K562 (cell line): ENCODE measurements around the gene MYMX. TPM values are rescaled to one million over a fixed set of nuclear protein-coding genes. Genes with fewer than 3 reads are reported as not detected.

Source experiments
- CBX3 ChIP-seq, 2 experiments: IDR thresholded peaks; 1 replicate in 1 of 2; 2 replicates in 1 of 2; pipeline ENCODE4 v1.6.1; 2012; ENCODE audit warnings: inconsistent platforms in 2 of 2, low read length in 2 of 2, borderline replicate concordance in 1 of 2, control low read depth in 1 of 2
- CREB3 ChIP-seq: fragments of 450-650 bp; conservative IDR thresholded peaks from 2 replicates; pipeline ENCODE4 v1.6.1; 2016; ENCODE audit warnings: missing genetic modification characterization, low read depth, mild to moderate bottlenecking, missing compliant biosample characterization, moderate library complexity
- CREM ChIP-seq: IDR thresholded peaks from 2 replicates; pipeline ENCODE4 v1.6.1; 2014; ENCODE audit warnings: antibody characterized with exemption, low read depth
- CTCFL ChIP-seq: IDR thresholded peaks from 2 replicates; pipeline ENCODE4 v1.6.1; 2011; ENCODE audit warnings: borderline replicate concordance, low read depth, mild to moderate bottlenecking, moderate library complexity, low read length; ENCODE audit not compliant: insufficient read depth, poor library complexity, severe bottlenecking
- FOSL1 ChIP-seq: fragments of 200-800 bp; sonication (Bioruptor generic); conservative IDR thresholded peaks from 2 replicates; pipeline ENCODE4 v1.6.1; 2016; ENCODE audit warnings: missing genetic modification characterization, missing compliant biosample characterization
- L3MBTL2 ChIP-seq: fragments of 450-650 bp; IDR thresholded peaks from 2 replicates; pipeline ENCODE4 v1.6.1; 2016; ENCODE audit warnings: mild to moderate bottlenecking, moderate library complexity
- MXI1 ChIP-seq: IDR thresholded peaks from 2 replicates; pipeline ENCODE4 v1.6.1; 2011; ENCODE audit warnings: low read depth, mild to moderate bottlenecking, improper control_type of control experiment, low read length
- RB1 ChIP-seq: fragments of 450-650 bp; IDR thresholded peaks from 2 replicates; pipeline ENCODE4 v1.6.1; 2017; ENCODE audit warnings: low read depth, mild to moderate bottlenecking
- RNF2 ChIP-seq: sonication (generic); IDR thresholded peaks from 2 replicates; pipeline ENCODE4 v1.6.1; 2016
- RREB1 ChIP-seq: fragments of 250-450 bp; sonication (Bioruptor Pico); IDR thresholded peaks from 2 replicates; pipeline ENCODE4 v1.4.0; 2020
- SNIP1 ChIP-seq: fragments of 450-650 bp; IDR thresholded peaks from 2 replicates; pipeline ENCODE4 v1.7.1; 2017; ENCODE audit warnings: low read depth, mild to moderate bottlenecking
- STAT5A ChIP-seq: IDR thresholded peaks from 2 replicates; pipeline ENCODE4 v1.6.1; 2012; ENCODE audit warnings: low read length, inconsistent platforms, borderline replicate concordance
- VEZF1 ChIP-seq: fragments of 200-800 bp; sonication (Bioruptor generic); IDR thresholded peaks from 2 replicates; pipeline ENCODE4 v1.6.1; 2017; ENCODE audit warnings: missing genetic modification characterization, missing compliant biosample characterization
- polyA plus RNA-seq, 8 experiments: library from polyadenylated mRNA; depleted of rRNA in 4 of 8; stranded (reverse) in 5 of 8; unstranded in 3 of 8; fragments of >200 nt; fragmentation: Nextera tagmentation in 2 of 8; fragmentation: Illumina TruSeq in 1 of 8; extraction: Ambion mirVana in 2 of 8; extraction: Trizol in 1 of 8; gene quantifications; 2 replicates each; pipeline versions ENCODE4 v1.2.1 to v1.2.3, GENCODE V29; 2011 to 2014; ENCODE audit warnings: inconsistent platforms in 1 of 8, missing spikeins in 1 of 8
- total RNA-seq, 7 experiments: library from RNA; depleted of rRNA in 6 of 7; stranded (reverse); fragments of >200 nt in 6 of 7; fragmentation: Illumina TruSeq in 2 of 7; extraction: Trizol in 2 of 7; gene quantifications; 2 replicates each; pipeline versions ENCODE4 v1.2.1 to v1.2.3, GENCODE V29; 2011 to 2021; ENCODE audit warnings: low replicate concordance in 1 of 7

Gene MYMX
- total and polyA plus RNA-seq, 9 of the 15 experiments (the other 6 are each of a cell fraction or from before 2014, with no cell fraction given) = 0.12 TPM; not detected in 8

- 0 out of 3 replicates have a peak, but pooled peaks of 1 of the 2 experiments have one; percentile 41 for TF ChIP-seq CBX3 (IDR thresholded peaks at IDR 0.05; ENCODE audit: borderline replicate concordance in 1 of 2, low read length in 2 of 2)
- TF ChIP-seq CREB3 (tag) = no peak
- peak; percentile 96 for TF ChIP-seq VEZF1 (CRISPR knock-in tag)
- no peak for TF ChIP-seq RREB1 (CRISPR knock-in tag)
- TF ChIP-seq CTCFL = peak; percentile 12
- TF ChIP-seq MXI1 = peak; percentile 79
- TF ChIP-seq RB1 = peak; percentile 74; the same call in 1 of the 2 replicates
- TF ChIP-seq L3MBTL2 = peak; percentile 95
- peak; percentile 39 for TF ChIP-seq CREM
- no peak for TF ChIP-seq RNF2
- no peak for TF ChIP-seq STAT5A
- TF ChIP-seq SNIP1 = no peak
- 0 out of 2 replicates have a peak, but pooled peaks have one; percentile 19 for TF ChIP-seq FOSL1 (tag)
Observed at GRCh38 chr6:44223319-44224028, 6.7 kb downstream of the MYMX start, which contains the start of gene SLC29A1 (continued).
